ENCODE results near the gene RIIAD1.

DNA sequence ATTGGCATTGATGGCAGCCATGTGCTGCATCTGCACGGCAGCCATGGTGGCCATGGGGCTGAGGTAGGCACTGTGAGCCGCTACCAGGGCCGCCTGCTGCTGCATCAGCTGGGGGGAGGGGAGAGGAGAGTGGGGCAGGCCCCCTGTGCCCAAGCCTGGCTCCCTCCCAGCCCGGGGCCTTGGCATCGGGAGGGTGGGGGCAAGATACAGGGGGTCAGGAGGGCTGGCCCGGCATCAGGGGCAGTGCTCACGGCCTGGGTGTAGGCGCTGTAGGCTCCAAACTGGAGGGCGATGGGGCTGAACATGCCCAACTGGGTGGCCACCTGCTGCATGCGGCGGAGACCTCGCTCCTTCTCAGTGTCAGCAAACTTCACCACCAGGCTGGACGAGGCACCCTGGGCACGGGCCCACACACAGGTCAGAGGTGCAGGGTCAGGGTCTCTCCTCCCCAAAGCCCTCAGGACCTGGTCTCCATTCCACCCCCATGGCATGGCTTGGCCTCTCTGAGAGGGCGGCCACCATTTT is 13.7 kb upstream of the RIIAD1 start:
- TF ChIP-seq, protein P1, sequence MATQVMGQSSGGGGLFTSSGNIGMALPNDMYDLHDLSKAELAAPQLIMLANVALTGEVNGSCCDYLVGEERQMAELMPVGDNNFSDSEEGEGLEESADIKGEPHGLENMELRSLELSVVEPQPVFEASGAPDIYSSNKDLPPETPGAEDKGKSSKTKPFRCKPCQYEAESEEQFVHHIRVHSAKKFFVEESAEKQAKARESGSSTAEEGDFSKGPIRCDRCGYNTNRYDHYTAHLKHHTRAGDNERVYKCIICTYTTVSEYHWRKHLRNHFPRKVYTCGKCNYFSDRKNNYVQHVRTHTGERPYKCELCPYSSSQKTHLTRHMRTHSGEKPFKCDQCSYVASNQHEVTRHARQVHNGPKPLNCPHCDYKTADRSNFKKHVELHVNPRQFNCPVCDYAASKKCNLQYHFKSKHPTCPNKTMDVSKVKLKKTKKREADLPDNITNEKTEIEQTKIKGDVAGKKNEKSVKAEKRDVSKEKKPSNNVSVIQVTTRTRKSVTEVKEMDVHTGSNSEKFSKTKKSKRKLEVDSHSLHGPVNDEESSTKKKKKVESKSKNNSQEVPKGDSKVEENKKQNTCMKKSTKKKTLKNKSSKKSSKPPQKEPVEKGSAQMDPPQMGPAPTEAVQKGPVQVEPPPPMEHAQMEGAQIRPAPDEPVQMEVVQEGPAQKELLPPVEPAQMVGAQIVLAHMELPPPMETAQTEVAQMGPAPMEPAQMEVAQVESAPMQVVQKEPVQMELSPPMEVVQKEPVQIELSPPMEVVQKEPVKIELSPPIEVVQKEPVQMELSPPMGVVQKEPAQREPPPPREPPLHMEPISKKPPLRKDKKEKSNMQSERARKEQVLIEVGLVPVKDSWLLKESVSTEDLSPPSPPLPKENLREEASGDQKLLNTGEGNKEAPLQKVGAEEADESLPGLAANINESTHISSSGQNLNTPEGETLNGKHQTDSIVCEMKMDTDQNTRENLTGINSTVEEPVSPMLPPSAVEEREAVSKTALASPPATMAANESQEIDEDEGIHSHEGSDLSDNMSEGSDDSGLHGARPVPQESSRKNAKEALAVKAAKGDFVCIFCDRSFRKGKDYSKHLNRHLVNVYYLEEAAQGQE (IDR thresholded peaks at IDR 0.05; ENCODE audit: insufficient read depth in 1 of 2, low read depth in 2 of 2, low read length in 1 of 2) = no peak
- TF ChIP-seq, protein P2, sequence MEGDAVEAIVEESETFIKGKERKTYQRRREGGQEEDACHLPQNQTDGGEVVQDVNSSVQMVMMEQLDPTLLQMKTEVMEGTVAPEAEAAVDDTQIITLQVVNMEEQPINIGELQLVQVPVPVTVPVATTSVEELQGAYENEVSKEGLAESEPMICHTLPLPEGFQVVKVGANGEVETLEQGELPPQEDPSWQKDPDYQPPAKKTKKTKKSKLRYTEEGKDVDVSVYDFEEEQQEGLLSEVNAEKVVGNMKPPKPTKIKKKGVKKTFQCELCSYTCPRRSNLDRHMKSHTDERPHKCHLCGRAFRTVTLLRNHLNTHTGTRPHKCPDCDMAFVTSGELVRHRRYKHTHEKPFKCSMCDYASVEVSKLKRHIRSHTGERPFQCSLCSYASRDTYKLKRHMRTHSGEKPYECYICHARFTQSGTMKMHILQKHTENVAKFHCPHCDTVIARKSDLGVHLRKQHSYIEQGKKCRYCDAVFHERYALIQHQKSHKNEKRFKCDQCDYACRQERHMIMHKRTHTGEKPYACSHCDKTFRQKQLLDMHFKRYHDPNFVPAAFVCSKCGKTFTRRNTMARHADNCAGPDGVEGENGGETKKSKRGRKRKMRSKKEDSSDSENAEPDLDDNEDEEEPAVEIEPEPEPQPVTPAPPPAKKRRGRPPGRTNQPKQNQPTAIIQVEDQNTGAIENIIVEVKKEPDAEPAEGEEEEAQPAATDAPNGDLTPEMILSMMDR (IDR thresholded peaks at IDR 0.05) = no peak

All from Panc1 (cell line).